Fibroblast of villous mesenchyme (primary cell): ENCODE data around the gene PTCHD1. TPM values are rescaled to one million over a fixed set of nuclear protein-coding genes. Genes with fewer than 3 reads are reported as not detected.

Source experiments
- DNase-seq: peaks from one replicate; pipeline ENCODE4 v3.0.0-alpha.2; 2010; ENCODE audit warnings: low read depth
- H3K4me3 ChIP-seq: 2 replicates; pipeline ENCODE4 v1.5.1; 2011; ENCODE audit warnings: low read depth, mild to moderate bottlenecking, low read length
- CTCF ChIP-seq: IDR thresholded peaks from 2 replicates; pipeline ENCODE4 v1.5.1; 2012; ENCODE audit warnings: low read depth, mild to moderate bottlenecking, low read length; ENCODE audit not compliant: insufficient read depth
- total RNA-seq: library from RNA; depleted of rRNA; stranded (reverse); fragments of >200 nt; gene quantifications from 2 replicates; pipeline ENCODE4 v1.2.3, GENCODE V29; 2012

PTCHD1 gene
- total RNA-seq, 1 donor: not detected

DNA sequence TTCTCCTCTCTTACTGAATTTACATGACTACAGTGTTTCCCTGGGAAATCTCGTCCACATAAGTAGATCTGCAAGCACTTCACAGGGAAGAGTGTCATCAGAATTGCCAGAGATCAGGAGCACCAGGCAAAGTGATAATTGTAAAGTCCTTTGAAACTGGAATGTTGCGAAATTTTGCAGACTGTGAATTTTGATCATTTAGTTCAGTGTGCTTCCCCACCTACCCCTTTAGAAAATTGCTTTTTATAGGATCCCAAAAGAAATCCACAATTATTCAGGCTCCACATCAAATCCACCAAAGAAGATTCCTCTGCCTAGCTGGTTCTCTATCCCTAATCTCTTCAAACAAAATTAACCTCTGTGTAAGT, 10.2 kb downstream of the PTCHD1 start:
- H3K4me3 ChIP-seq: no peak overlapping the region
- no peak for DNase-seq
- no peak for TF ChIP-seq CTCF

- no peak for DNase-seq
- H3K4me3 ChIP-seq: no peak overlapping the region
- no peak for TF ChIP-seq CTCF
Observed at GRCh38 chrX:23356189-23356588, 21.5 kb downstream of the PTCHD1 start.

DNA sequence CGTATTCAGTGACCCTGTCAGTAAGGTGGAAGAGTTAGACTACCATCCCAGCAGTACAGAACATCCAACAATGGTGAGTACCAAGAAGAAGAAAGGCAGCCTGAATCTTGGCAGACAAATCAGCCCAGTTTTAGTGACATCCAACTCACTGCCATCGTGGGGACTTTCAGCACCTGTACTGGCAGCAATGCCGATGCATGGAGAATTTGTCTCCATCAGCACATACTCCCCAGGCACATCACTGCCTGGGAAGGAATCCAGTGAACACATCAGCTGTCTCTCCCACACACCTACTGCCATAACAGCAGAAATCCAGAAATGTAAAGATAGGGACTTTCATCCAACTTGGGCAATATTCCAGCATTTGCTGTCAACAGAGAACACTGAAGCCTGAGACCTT, 29.8 kb downstream of the PTCHD1 start:
- TF ChIP-seq CTCF: no peak

DNA sequence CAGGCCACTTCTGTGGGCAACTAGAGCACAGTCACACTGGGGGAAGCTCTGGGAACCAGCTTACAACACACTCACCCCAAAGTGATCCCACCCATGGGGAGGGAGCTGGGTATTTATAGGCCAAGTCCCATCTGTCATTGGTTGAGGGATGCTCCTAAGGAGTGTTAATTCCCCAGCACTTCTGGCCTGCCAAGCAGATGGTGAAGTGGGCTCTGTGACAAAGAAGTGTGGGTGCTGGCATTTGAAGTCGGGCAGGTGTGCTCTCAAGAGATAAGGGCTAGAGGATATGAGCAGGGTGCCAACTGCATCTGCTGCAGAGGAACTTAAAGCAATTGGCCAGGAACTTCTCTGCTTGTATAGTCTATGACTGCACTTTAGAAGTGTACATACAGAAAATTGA, 30.9 kb downstream of the PTCHD1 start:
- no peak for TF ChIP-seq CTCF
- H3K4me3 ChIP-seq: no peak overlapping the region
- DNase-seq: no peak

More for the DNA sequence above, 29.8 kb downstream of the PTCHD1 start:
- no peak for DNase-seq
- H3K4me3 ChIP-seq: no peak overlapping the region

DNA sequence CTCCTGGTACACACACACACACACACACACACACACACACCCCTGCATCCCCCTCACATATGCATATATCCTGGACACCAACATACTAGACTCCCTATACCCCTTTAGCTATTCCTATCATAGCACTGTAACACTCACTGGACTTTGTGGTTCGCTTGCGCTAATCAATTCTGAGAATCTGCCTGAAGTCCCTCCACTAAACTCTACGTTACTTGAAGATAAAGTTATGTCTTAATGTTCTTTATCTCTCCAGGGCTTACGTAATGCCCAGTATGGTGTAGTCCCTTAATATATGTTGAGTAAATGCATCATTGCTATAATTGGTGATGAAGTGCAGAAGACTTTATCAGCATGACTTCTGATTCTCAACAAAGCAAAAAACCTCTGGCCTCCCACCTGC, 32.3 kb downstream of the PTCHD1 start:
- no peak overlapping the region for H3K4me3 ChIP-seq
- no peak for DNase-seq
- TF ChIP-seq CTCF: no peak

DNA sequence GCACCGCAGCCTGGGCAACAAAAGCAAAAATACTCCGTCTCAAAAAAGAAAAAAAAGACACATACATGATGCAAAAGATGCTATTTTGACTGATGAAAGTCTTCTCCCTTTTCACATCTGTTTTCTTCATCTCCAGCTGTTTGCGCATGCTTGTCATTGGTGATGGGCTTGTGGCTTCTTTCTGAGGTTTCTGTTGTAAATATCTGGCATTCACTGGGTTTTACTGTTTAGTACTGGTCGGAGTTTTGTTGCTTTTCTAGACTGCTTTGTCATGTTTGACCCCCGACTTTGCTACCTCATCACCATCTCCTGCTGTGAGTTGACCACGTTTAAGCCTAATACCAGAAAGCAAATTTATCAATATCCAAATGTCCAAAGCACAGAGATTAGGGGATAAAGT, 34.4 kb downstream of the PTCHD1 start:
- no peak overlapping the region for H3K4me3 ChIP-seq
- no peak for TF ChIP-seq CTCF
- no peak for DNase-seq

GRCh38 chrX:23372220-23372902, 37.7 kb downstream of the PTCHD1 start:
- DNase-seq: no peak
- no peak overlapping the region for H3K4me3 ChIP-seq
- TF ChIP-seq CTCF: no peak
